ENCODE data around the gene C1QA. TPM values are rescaled to one million over a fixed set of nuclear protein-coding genes. Genes with fewer than 3 reads are reported as not detected.

C1QA gene
- total RNA-seq, 4 donors from 2014 or later, result 11.7 to 167 (median 68.4) TPM

DNA sequence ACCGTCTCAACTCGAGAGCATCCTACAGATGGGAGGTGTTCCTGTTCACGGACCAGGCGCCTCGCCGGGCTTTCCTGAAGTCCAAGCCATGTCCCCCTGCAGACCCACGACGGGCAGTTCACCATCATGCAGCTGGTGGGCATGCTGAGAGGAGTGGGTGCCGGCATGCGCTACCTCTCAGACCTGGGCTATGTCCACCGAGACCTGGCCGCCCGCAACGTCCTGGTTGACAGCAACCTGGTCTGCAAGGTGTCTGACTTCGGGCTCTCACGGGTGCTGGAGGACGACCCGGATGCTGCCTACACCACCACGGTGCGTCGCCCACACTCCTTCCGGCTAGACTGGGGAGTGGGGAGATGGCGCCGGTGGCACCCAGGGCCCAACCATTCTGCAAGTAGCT is 37.7 kb upstream of the C1QA start:
- no peaks in the 10 kb centered on the region for H3K4me1 ChIP-seq
- TF ChIP-seq POLR2A (IDR thresholded peaks at IDR 0.05), result no peak
- no peak for TF ChIP-seq CTCF (IDR thresholded peaks at IDR 0.05)
- no peaks in the 10 kb centered on the region for H3K36me3 ChIP-seq
- no peaks in the 10 kb centered on the region for H3K9me3 ChIP-seq
- DNase-seq, result no peak
- no peak overlapping the region for H3K4me3 ChIP-seq
- peaks cover 0 to 92% (median 0%) of the 10 kb centered on the region in 4 donors for H3K27me3 ChIP-seq
- 70% methylated on average over 20 of the region's 24 CpGs; no CpG with 5 or more reads in 1 of the 2 donors for WGBS, 2 donors
- H3K27ac ChIP-seq, result no peak overlapping the region
- intact Hi-C loops (cut with DNase I), result no loop called here

GRCh38 chr1:22600071-22600816 is 36.2 kb upstream of the C1QA start:
- H3K4me1 ChIP-seq, result no peaks in the 10 kb centered on the region
- H3K9me3 ChIP-seq, result no peaks in the 10 kb centered on the region
- TF ChIP-seq CTCF (IDR thresholded peaks at IDR 0.05) (no peak), POLR2A (IDR thresholded peaks at IDR 0.05) (no peak)
- intact Hi-C loops (cut with DNase I), result no loop called here
- H3K27ac ChIP-seq, result no peak overlapping the region
- no peak overlapping the region for H3K4me3 ChIP-seq
- H3K27me3 ChIP-seq, result peaks cover 0 to 92% (median 0%) of the 10 kb centered on the region in 4 donors
- DNase-seq, result no peak
- no peaks in the 10 kb centered on the region for H3K36me3 ChIP-seq
- WGBS, 2 donors, result 44 to 49% methylated on average over 6 to 11 of the region's 22 CpGs

DNA sequence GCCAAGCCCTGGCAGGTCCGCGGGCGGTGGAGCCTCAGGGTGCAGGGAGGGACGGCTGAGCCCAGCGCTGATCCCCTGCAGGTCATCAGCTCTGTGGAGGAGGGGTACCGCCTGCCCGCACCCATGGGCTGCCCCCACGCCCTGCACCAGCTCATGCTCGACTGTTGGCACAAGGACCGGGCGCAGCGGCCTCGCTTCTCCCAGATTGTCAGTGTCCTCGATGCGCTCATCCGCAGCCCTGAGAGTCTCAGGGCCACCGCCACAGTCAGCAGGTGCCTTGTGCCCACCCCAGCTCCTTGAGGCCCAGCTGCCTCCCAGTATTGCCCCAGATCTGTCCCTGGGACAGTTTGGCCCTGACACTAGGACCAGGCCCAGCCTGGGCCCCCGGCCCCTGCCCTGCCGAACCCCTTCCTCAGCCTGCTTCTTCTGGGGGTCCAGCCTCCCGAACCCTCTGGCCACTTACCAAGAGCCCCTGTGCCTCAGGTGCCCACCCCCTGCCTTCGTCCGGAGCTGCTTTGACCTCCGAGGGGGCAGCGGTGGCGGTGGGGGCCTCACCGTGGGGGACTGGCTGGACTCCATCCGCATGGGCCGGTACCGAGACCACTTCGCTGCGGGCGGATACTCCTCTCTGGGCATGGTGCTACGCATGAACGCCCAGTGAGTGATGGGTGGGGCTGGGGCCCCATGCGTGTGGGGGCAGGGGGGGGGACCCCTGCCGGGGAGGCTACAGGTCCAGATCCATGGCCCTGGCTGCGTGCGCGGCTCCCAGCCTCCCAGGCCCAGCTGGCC is 35.4 kb upstream of the C1QA start:
- Histone ChIP-seq H3K36me3 (no peaks in the 10 kb centered on the region), H3K9me3 (no peaks in the 10 kb centered on the region), H3K27me3 (peaks cover 0 to 92% (median 0%) of the 10 kb centered on the region in 4 donors), H3K4me1 (no peaks in the 10 kb centered on the region), H3K27ac (no peak overlapping the region), H3K4me3 (no peak overlapping the region)
- 90 to 96% methylated on average over 4 to 12 of the region's 39 CpGs for WGBS, 2 donors
- TF ChIP-seq CTCF (IDR thresholded peaks at IDR 0.05) (no peak), POLR2A (IDR thresholded peaks at IDR 0.05) (no peak)
- DNase-seq, result no peak
- intact Hi-C loops (cut with DNase I), result no loop called here

GRCh38 chr1:22601610-22602009 is 34.8 kb upstream of the C1QA start:
- no peaks in the 10 kb centered on the region for H3K4me1 ChIP-seq
- no peak overlapping the region for H3K27ac ChIP-seq
- intact Hi-C loops (cut with DNase I), result no loop called here
- no peak for TF ChIP-seq POLR2A (IDR thresholded peaks at IDR 0.05)
- no peak for TF ChIP-seq CTCF (IDR thresholded peaks at IDR 0.05)
- no CpG with 5 or more reads among the region's 12 CpGs for WGBS, 2 donors
- no peak for DNase-seq
- no peaks in the 10 kb centered on the region for H3K9me3 ChIP-seq
- peaks cover 0 to 95% (median 0%) of the 10 kb centered on the region in 4 donors for H3K27me3 ChIP-seq
- H3K36me3 ChIP-seq, result no peaks in the 10 kb centered on the region
- H3K4me3 ChIP-seq, result no peak overlapping the region
